D721Med (cell line): ENCODE measurements around the gene SLC6A7.

Experiments
- DNase-seq: peaks from one replicate; pipeline ENCODE4 v3.0.0; 2011; ENCODE audit warnings: low spot score; ENCODE audit not compliant: insufficient read length
- FAIRE-seq: peaks from 2 replicates; lab custom pipeline; 2011; peaks lifted over from hg19 to GRCh38; lab: Jason Lieb, UNC
- TF ChIP-seq, protein P1 (sequence below): IDR thresholded peaks from 2 replicates; pipeline ENCODE4 v1.5.1; 2012; ENCODE audit warnings: mild to moderate bottlenecking, control low read depth; ENCODE audit not compliant: insufficient read depth; ENCODE audit errors: missing control alignments

The SLC6A7 gene

DNA sequence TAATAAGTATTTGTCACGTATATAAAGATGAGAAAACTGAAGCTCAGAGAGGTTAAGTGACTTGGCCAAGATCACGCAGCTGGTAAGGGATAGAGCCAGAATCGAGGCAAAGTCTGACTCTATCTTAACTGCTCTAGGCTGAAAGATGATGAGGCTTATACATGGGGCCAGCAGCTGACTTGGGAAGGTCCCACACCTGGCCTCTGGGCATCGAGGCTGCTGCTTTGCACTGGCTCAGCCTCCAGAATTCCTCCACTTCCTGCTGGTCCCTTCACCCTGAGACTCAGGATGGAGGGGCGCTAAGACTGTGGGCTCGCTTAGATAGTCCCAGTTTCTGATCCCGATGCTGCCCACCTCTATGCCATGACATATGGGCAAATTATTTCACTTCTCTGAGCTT is 64.5 kb downstream of the SLC6A7 start:
- TF ChIP-seq, protein P1, sequence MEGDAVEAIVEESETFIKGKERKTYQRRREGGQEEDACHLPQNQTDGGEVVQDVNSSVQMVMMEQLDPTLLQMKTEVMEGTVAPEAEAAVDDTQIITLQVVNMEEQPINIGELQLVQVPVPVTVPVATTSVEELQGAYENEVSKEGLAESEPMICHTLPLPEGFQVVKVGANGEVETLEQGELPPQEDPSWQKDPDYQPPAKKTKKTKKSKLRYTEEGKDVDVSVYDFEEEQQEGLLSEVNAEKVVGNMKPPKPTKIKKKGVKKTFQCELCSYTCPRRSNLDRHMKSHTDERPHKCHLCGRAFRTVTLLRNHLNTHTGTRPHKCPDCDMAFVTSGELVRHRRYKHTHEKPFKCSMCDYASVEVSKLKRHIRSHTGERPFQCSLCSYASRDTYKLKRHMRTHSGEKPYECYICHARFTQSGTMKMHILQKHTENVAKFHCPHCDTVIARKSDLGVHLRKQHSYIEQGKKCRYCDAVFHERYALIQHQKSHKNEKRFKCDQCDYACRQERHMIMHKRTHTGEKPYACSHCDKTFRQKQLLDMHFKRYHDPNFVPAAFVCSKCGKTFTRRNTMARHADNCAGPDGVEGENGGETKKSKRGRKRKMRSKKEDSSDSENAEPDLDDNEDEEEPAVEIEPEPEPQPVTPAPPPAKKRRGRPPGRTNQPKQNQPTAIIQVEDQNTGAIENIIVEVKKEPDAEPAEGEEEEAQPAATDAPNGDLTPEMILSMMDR = no peak
- DNase-seq (no peak), FAIRE-seq (no peak)

DNA sequence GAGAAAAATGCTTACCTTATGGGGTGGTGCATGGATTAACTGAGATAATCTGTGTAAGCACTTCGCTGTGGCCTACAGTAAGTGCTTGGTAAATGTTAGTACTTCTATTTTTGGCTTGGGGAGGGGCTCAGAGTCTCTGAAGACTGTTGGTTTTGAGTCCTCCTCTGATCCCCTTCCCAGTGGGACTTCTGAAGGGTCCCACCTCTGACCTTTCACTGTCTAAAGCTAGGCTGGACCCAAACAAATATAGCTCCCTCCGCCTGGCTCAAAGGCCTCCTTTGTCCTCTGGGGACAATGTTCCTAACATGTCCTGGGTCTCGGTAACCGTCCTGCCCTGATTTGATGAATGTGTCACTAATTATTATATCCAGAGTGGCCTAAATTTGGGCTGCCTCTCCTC is 64.9 kb downstream of the SLC6A7 start:
- TF ChIP-seq, protein P1 = no peak
- FAIRE-seq = peak; percentile 35
- DNase-seq = no peak

DNA sequence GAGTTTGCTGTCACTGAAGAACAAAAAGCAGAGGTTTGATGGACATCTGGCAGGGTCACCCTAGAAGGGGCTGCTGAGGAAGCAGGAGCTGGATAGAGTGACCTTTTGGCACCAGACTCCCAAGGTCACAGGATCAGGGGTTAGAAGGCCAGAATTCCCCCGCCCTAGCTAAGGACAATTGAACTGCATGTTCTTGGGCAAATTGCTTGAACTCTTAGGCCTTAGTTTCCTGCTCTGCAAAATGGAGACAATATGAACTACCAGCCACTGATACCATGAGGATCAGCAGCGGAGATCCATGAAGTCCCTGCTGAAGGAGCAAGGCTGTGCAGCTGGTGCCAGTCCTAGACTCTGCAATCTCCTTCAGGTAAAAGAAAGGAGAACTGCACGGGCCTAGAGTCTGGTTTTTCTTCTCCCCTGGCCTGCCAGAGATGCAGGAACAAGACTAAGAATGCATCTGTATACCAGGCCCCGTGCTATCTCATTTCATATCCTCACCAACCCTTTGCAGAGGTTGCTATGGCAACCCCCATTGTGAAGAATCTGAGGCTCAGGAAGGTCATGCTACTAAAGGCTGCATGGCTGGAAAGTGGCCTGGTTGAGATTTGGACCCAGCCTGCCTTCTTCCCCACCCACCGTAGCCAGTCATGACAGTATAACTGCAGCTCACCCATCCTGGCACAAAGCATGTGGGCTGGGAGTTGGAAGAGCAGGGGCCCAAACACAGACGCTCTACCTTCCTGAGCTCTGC is 66.0 kb downstream of the SLC6A7 start:
- FAIRE-seq = no peak
- TF ChIP-seq, protein P1 = no peak
- no peak for DNase-seq

DNA sequence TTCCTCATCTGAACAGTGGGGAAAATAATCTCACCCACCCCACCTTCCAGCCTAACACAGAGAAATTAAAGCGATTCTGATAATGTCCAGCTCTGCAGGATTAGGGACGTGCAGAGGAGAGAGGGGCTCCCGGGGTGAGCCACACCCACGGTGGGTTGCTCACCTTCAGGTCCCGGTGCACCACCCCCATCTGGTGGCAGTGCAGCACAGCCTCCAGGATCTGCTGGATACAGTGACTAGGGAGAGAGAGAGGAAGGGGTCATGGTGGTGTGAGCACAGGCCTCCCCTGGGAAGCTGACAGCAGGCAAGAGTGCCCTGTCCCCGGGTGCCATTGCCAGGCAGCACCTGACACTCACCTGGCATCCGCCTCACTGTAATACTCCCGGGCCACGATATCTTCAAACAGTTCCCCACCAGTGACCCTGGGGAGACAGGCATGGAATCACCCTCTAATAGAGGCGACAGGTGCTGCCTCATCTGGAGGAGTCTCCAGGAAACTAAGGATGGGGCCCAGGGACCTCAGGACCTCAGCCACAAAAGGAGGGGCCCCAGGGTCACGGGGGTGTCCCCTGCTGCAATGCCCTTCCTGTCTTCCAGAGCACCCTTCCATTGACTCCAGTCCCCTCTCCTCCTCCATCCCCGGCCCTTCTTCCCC is 66.7 kb downstream of the SLC6A7 start:
- FAIRE-seq (no peak), DNase-seq (no peak)
- TF ChIP-seq, protein P1 = peak; percentile 22

DNA sequence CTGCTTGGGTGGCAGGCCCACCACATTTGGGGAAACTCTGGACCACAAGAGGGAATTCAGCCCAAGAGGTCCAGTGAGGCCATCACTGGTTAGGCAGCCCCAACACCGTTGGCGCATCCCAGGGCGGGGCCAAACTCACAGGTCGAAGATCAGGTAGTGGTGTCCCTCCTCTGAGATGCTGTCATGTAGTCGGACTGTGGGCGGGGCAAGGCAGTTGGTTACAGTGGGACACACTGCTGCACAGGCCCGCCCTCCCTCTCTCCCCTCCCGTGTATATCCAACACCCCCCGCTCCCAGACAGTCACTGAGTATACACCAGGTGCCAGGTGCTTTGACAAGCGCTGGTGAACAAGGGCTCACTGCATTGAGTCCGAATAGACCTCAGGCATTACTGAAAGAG is 67.6 kb downstream of the SLC6A7 start:
- TF ChIP-seq, protein P1 = no peak
- no peak for FAIRE-seq
- no peak for DNase-seq

DNA sequence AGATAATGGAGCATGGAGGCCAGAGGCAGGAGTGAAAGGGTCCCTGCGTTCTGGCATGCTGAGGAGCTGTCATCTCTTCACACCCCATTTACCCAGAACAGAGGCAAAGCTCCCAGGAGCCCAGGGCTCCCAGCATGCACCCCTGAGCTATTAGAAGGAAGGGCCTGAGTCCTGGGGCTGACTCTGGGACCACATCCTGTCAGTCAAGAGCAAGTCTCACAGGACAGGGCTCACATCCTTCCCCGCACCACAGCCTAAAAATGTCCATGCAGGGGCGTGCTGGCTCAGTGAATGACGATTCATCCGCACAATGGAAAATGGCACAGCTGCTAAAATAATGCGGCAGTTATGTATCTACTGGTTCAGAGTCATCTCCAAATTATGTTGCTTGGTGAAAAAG is 68.3 kb downstream of the SLC6A7 start:
- TF ChIP-seq, protein P1 = no peak
- FAIRE-seq = no peak
- DNase-seq = no peak
